SK-N-SH (cell line): ENCODE results near the gene B3GNT4. TPM values are rescaled to one million over a fixed set of nuclear protein-coding genes. Genes with fewer than 3 reads are reported as not detected.

Source experiments
- CTCF ChIA-PET: fragments of 300-600, 350-600 bp; formaldehyde crosslinking; extraction: SDS; loops from one replicate; lab custom pipeline; 2021; lab: Yijun Ruan, JAX
- POLR2A ChIA-PET: fragments of 350-600 bp; sonication (Branson Sonifier 250); formaldehyde crosslinking; extraction: SDS; loops from one replicate; lab custom pipeline; 2020; ENCODE audit warnings: antibody characterized with exemption, inconsistent platforms; lab: Yijun Ruan, JAX
- DNase-seq: peaks from one replicate; pipeline ENCODE4 v3.0.0; 2012
- H2AFZ ChIP-seq: fragments of 200-600 bp; sonication (generic); 2 replicates; pipeline ENCODE4 v1.8.1; 2016; ENCODE audit warnings: antibody characterized with exemption, mild to moderate bottlenecking, low read depth
- H3F3A ChIP-seq: fragments of 200-600 bp; sonication (generic); replicated peaks from 2 replicates; pipeline ENCODE3; 2016; ENCODE audit warnings: antibody characterized with exemption, mild to moderate bottlenecking; ENCODE audit not compliant: insufficient read depth
- H3K27ac ChIP-seq, 2 experiments: fragments of 200-500 bp in 1 of 2; fragments of 200-600 bp in 1 of 2; sonication (Bioruptor generic) in 1 of 2; sonication (generic), shearing (Covaris generic) in 1 of 2; 2 replicates each; pipeline versions ENCODE4 v1.5.1 to v1.6.1; 2014 to 2016; ENCODE audit warnings: low read depth in 2 of 2, inconsistent platforms in 1 of 2, low read length in 1 of 2, mild to moderate bottlenecking in 1 of 2, mixed read lengths in 1 of 2
- H3K27me3 ChIP-seq: fragments of 200-600 bp; sonication (generic), shearing (Covaris generic); 2 replicates; pipeline ENCODE4 v1.6.1; 2016; ENCODE audit warnings: mixed run types; ENCODE audit not compliant: insufficient read depth
- H3K36me3 ChIP-seq, 2 experiments: fragments of 200-500 bp in 1 of 2; fragments of 200-600 bp in 1 of 2; sonication (Bioruptor generic) in 1 of 2; sonication (generic) in 1 of 2; replicated peaks in 1 of 2; 2 replicates each; pipeline versions ENCODE3 to v1.5.1; 2014 to 2016; ENCODE audit warnings: low read length in 1 of 2, mild to moderate bottlenecking in 1 of 2; ENCODE audit not compliant: insufficient read depth in 2 of 2, control insufficient read depth in 1 of 2
- H3K4me1 ChIP-seq, 2 experiments: fragments of 200-500 bp in 1 of 2; fragments of 200-600 bp in 1 of 2; sonication (Bioruptor generic) in 1 of 2; sonication (generic), shearing (Covaris generic) in 1 of 2; 2 replicates each; pipeline versions ENCODE4 v1.5.1 to v1.6.1; 2014 to 2016; ENCODE audit warnings: low read depth in 1 of 2, low read length in 1 of 2, mixed run types in 1 of 2; ENCODE audit not compliant: insufficient read depth in 2 of 2, control insufficient read depth in 1 of 2
- H3K4me2 ChIP-seq: fragments of 200-600 bp; sonication (generic), shearing (Covaris generic); 2 replicates; pipeline ENCODE4 v1.6.1; 2017; ENCODE audit warnings: mixed run types
- H3K4me3 ChIP-seq, 2 experiments: fragments of 200-500 bp in 1 of 2; fragments of 200-600 bp in 1 of 2; sonication (Bioruptor generic) in 1 of 2; sonication (generic), shearing (Covaris generic) in 1 of 2; 2 replicates each; pipeline versions ENCODE4 v1.5.1 to v1.8.1; 2014 to 2016; ENCODE audit warnings: low read depth in 2 of 2, inconsistent platforms in 1 of 2, low read length in 1 of 2, mild to moderate bottlenecking in 1 of 2, mixed read lengths in 1 of 2, moderate library complexity in 1 of 2
- H3K79me2 ChIP-seq: fragments of 200-600 bp; sonication (generic); 2 replicates; pipeline ENCODE4 v1.8.1; 2017; ENCODE audit warnings: mild to moderate bottlenecking; ENCODE audit not compliant: insufficient read depth
- H3K9ac ChIP-seq: fragments of 200-600 bp; sonication (generic); 2 replicates; pipeline ENCODE4 v1.6.1; 2017; ENCODE audit warnings: mixed run types
- H3K9me2 ChIP-seq: fragments of 200-600 bp; sonication (generic); 2 replicates; pipeline ENCODE4 v1.6.1; 2017; ENCODE audit warnings: mixed run types
- H3K9me3 ChIP-seq: fragments of 200-600 bp; sonication (generic); 2 replicates; pipeline ENCODE4 v1.6.1; 2017; ENCODE audit warnings: mixed run types, mild to moderate bottlenecking, moderate library complexity
- H4K20me1 ChIP-seq: fragments of 200-600 bp; sonication (generic); 2 replicates; pipeline ENCODE4 v1.6.1; 2017; ENCODE audit warnings: mild to moderate bottlenecking, mixed run types; ENCODE audit not compliant: insufficient read depth
- ELF1 ChIP-seq: IDR thresholded peaks from 2 replicates; pipeline ENCODE4 v1.4.0; 2012
- EP300 ChIP-seq, 2 experiments: IDR thresholded peaks; 2 replicates each; pipeline versions ENCODE4 v1.4.0 to v1.6.1; 2012; ENCODE audit warnings: borderline replicate concordance in 1 of 2, low read depth in 1 of 2, low read length in 1 of 2
- FOXJ3 ChIP-seq: sonication (generic); formaldehyde crosslinking; IDR thresholded peaks from 2 replicates; pipeline ENCODE4 v1.5.1; 2020; ENCODE audit warnings: mild to moderate bottlenecking, missing genetic modification reagents
- FOXM1 ChIP-seq: IDR thresholded peaks from 2 replicates; pipeline ENCODE4 v1.4.0; 2012; ENCODE audit warnings: low read depth, mild to moderate bottlenecking
- GATA2 ChIP-seq: sonication (generic); formaldehyde crosslinking; IDR thresholded peaks from 2 replicates; pipeline ENCODE4 v1.5.0; 2020; ENCODE audit warnings: mild to moderate bottlenecking, missing genetic modification reagents
- IRF3 ChIP-seq: fragments of 150-350 bp; IDR thresholded peaks from 2 replicates; pipeline ENCODE4 v1.6.1; 2016; ENCODE audit warnings: mild to moderate bottlenecking, low read depth, low read length
- JUND ChIP-seq: IDR thresholded peaks from 2 replicates; pipeline ENCODE4 v1.4.0; 2012
- MAX ChIP-seq: IDR thresholded peaks from 2 replicates; pipeline ENCODE4 v1.4.0; 2012; ENCODE audit warnings: low read depth
- MEF2A ChIP-seq: IDR thresholded peaks from 2 replicates; pipeline ENCODE4 v1.4.0; 2012; ENCODE audit warnings: low read depth, borderline replicate concordance
- MXI1 ChIP-seq: IDR thresholded peaks from 2 replicates; pipeline ENCODE4 v1.6.1; 2012; ENCODE audit warnings: mild to moderate bottlenecking, low read depth, low read length, improper control_type of control experiment
- NRF1 ChIP-seq: IDR thresholded peaks from 2 replicates; pipeline ENCODE4 v1.6.1; 2012; ENCODE audit warnings: low read depth, mild to moderate bottlenecking, low read length
- PBX3 ChIP-seq: IDR thresholded peaks from 2 replicates; pipeline ENCODE4; 2012
- RAD21 ChIP-seq: IDR thresholded peaks from 2 replicates; pipeline ENCODE4 v1.6.1; 2012; ENCODE audit warnings: mild to moderate bottlenecking, low read length
- SIN3A ChIP-seq: IDR thresholded peaks from 2 replicates; pipeline ENCODE4 v1.6.1; 2012; ENCODE audit warnings: low read depth, mild to moderate bottlenecking, low read length, moderate library complexity, borderline replicate concordance
- SMC3 ChIP-seq: IDR thresholded peaks from 2 replicates; pipeline ENCODE4 v1.6.1; 2012; ENCODE audit warnings: low read depth, low read length, improper control_type of control experiment
- TCF12 ChIP-seq: IDR thresholded peaks from 2 replicates; pipeline ENCODE4 v1.4.0; 2012
- USF1 ChIP-seq: IDR thresholded peaks from 2 replicates; pipeline ENCODE4 v1.4.0; 2012; ENCODE audit warnings: low read depth, borderline replicate concordance
- USF2 ChIP-seq: fragments of 150-350 bp; IDR thresholded peaks from 2 replicates; pipeline ENCODE4 v1.6.1; 2017; ENCODE audit warnings: antibody characterized with exemption, low read length, low read depth, borderline replicate concordance
- YY1 ChIP-seq: IDR thresholded peaks from 2 replicates; pipeline ENCODE4 v1.4.0; 2012; ENCODE audit warnings: low read depth, mild to moderate bottlenecking
- WGBS: methylation state at CpG from one replicate; pipeline ENCODE4 v1.1.6; 2017; ENCODE audit warnings: low lambda C conversion rate; 5-methylcytosine and 5-hydroxymethylcytosine counted together
- polyA plus RNA-seq, 3 experiments: library from polyadenylated mRNA; depleted of rRNA; stranded (reverse); fragments of >200 nt; gene quantifications; 2 replicates each; pipeline ENCODE4 v1.2.3, GENCODE V29; 2012

B3GNT4 gene
- polyA plus RNA-seq, 1 of the 3 experiments (the other 2 are of a cell fraction), result 0.81 TPM

GRCh38 chr12:122166422-122167349 lies 36.8 kb upstream of the B3GNT4 start:
- no peak overlapping the region for H3K9ac ChIP-seq
- no peaks in the 10 kb centered on the region for H3K36me3 ChIP-seq
- no peak overlapping the region for H3K4me3 ChIP-seq
- H3K4me1 ChIP-seq, result no peaks in the 10 kb centered on the region
- H3K4me2 ChIP-seq, result no peak overlapping the region
- CTCF ChIA-PET, result interaction anchor here (0.5 to 1.5 kb wide), 6 partner anchors 10 to 189 kb away, joined by 3 to 5 read pairs (median 3); partner anchors contain the start of gene LRRC43
- H3K27ac ChIP-seq, result no peak overlapping the region
- no peak for DNase-seq
- no peaks in the 10 kb centered on the region for H3K9me2 ChIP-seq
- H3K27me3 ChIP-seq, result no peaks in the 10 kb centered on the region
- H4K20me1 ChIP-seq, result no peaks in the 10 kb centered on the region
- no peaks in the 10 kb centered on the region for H3K9me3 ChIP-seq
- WGBS, result 84% methylated on average over 22 of the region's 22 CpGs
- TF ChIP-seq USF1, result no peak
- TF ChIP-seq FOXM1, result no peak
- no peak for TF ChIP-seq MXI1
- TF ChIP-seq RAD21, result no peak
- no peak for TF ChIP-seq USF2
- TF ChIP-seq NRF1, result no peak
- POLR2A ChIA-PET, result no interaction called here
- no peak overlapping the region for H2AFZ ChIP-seq
- H3F3A ChIP-seq, result no peaks in the 10 kb centered on the region
- H3K79me2 ChIP-seq, result no peaks in the 10 kb centered on the region

GRCh38 chr12:122167356-122167925 lies 36.1 kb upstream of the B3GNT4 start:
- no peaks in the 10 kb centered on the region for H3K9me2 ChIP-seq
- no peaks in the 10 kb centered on the region for H4K20me1 ChIP-seq
- no peaks in the 10 kb centered on the region for H3F3A ChIP-seq
- H3K27ac ChIP-seq, result no peak overlapping the region
- 85% methylated on average over 10 of the region's 10 CpGs for WGBS
- POLR2A ChIA-PET, result no interaction called here
- no peaks in the 10 kb centered on the region for H3K9me3 ChIP-seq
- H3K4me1 ChIP-seq, result no peaks in the 10 kb centered on the region
- H3K79me2 ChIP-seq, result no peaks in the 10 kb centered on the region
- no peaks in the 10 kb centered on the region for H3K36me3 ChIP-seq
- no peak overlapping the region for H3K4me2 ChIP-seq
- H3K9ac ChIP-seq, result no peak overlapping the region
- no peak overlapping the region for H3K4me3 ChIP-seq
- CTCF ChIA-PET, result interaction anchor here (0.5 to 1.5 kb wide), 7 partner anchors 11 to 189 kb away, joined by 3 to 5 read pairs (median 3); no protein-coding TSS in a partner anchor
- H3K27me3 ChIP-seq, result no peaks in the 10 kb centered on the region
- no peak overlapping the region for H2AFZ ChIP-seq
- no peak for DNase-seq
- TF ChIP-seq SMC3, result no peak
- TF ChIP-seq IRF3, result no peak
- no peak for TF ChIP-seq PBX3
- no peak for TF ChIP-seq FOXJ3
- TF ChIP-seq ELF1, result no peak
- TF ChIP-seq MAX, result no peak
- TF ChIP-seq JUND, result no peak
- no peak for TF ChIP-seq GATA2 (CRISPR knock-in tag)
- TF ChIP-seq MEF2A, result no peak
- TF ChIP-seq SIN3A, result no peak
- no peak for TF ChIP-seq TCF12
- no peak for TF ChIP-seq EP300 (IDR thresholded peaks at IDR 0.05; ENCODE audit: borderline replicate concordance in 1 of 2, low read depth in 1 of 2, low read length in 1 of 2)
- TF ChIP-seq YY1, result no peak
- no peak for TF ChIP-seq USF2
- no peak for TF ChIP-seq NRF1
- TF ChIP-seq USF1, result no peak
